IPS-11a (cell line): ENCODE results near the gene GPR33.
A peak's percentile ranks its signal among the peaks of the same experiment; 100 is the strongest.
"Not testable (repeated sequence)": the region's sequence is repeated elsewhere in the genome, so short reads cannot be mapped to it uniquely, and the experiment has no call there.

Source experiments
- H3K4me3 ChIP-seq: one replicate; pipeline ENCODE4 v1.5.1; 2013; ENCODE audit warnings: low read depth, low read length, control low read depth

GPR33 gene

DNA sequence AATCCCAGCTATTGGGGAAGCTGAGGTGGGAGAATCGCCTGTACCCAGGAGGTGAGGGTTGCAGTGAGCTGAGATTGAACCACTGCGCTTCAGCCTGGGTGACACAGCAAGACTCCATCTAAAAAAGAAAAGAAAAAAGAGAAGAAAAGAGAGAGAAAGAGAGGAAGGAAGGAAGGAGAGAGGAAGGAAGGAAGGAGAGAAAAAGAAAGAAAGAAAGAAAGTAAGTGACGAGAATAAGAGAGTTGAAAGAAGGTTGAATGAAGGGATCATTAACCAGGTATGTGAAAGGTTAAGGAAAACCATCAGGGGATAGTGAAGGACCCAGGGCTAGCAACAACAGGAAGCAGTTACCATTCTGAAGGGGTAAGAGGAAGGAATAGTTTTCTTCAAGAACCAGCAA is 26.3 kb downstream of the GPR33 start:
- H3K4me3 ChIP-seq, result no peak overlapping the region

DNA sequence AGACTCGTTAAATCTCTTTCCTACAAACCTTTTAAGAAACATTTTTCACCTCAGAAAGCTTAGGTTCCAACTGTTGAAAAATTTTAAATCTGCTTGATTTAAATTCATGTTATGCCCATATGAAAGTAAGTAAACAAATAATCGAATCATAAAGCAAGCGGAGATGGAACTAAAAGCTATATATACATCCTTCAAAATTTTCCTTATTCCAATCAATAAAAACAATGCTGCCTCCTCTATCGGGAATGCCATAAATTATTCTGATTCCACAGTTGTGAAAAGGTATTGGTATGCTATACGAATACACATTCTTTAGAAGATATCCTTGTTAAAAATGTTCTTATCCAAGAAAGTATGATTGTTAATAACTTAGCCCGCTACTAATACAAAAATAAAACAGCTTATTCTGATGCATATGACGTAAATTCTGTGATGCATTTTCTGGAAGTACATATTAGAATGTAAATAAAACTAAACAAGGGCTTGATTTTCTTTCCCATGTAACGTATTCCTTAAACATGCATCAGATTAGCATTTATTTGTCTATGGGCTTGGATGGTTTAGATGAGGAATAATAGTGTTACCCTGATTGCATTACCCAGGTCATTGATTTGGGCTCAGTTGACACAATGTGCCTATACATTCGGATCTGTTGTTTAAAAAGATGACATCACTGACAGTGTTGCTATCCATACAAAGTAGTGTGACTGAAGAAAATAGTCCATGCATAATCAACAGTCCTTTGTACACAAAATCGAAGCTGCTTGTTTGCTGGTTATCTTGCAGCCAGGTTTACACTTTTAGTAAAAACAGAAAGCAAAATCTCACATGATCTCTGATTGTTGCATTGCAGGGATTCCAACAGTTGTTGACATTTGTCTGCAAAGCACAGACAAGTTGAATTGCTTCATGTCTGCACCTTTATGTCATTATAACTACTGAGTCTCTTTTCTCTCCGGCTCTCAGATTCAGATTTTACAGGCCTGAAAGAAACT is 29.9 kb downstream of the GPR33 start:
- H3K4me3 ChIP-seq, result no peak overlapping the region

DNA sequence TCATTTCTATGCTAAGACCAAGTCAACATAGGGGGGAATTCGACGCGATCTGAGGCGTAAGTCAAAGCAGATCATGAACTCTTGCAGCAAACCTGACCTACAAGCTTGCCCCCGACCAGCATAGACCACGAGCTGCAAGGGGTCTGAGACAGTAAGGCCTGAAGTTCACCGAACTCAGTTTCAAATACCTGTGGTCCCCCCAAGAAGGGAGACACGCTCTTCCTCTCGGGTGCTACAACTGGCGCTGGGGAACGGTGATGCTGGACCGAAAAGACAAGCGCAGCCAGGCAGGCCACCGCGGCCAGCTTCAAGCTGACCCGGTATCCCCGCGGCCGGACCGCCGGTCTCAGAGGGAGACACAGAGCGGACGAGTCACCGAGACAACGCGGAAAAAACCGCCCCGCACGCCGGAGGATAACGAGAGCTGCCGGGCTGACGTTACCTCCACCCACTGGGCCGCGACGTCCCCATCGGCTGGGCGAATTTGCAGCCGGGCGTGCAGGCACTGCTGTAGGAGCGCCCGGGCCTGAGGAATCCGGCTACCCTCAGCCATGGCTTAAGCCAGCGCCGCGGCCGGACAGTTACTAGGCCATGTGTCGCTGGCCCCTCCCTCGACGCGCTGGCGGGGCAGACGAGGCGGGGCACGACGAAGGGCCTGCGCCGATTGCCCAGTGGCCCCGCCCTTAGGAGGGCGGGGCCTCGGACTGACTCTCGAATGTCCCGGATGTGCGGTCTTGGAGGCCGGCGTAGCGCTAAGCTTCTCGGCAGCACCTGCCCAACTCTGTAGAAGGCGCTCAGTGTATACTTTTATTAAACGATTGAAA is 30.8 kb downstream of the GPR33 start, which contains the start of gene DTD2:
DTD2 (minus strand) TSS at position 666 of the 824 bp plus-strand sequence; CDS start at position 553, 113 bp downstream.
- peak within 1 kb of the TSS; percentile 88 for H3K4me3 ChIP-seq

DNA sequence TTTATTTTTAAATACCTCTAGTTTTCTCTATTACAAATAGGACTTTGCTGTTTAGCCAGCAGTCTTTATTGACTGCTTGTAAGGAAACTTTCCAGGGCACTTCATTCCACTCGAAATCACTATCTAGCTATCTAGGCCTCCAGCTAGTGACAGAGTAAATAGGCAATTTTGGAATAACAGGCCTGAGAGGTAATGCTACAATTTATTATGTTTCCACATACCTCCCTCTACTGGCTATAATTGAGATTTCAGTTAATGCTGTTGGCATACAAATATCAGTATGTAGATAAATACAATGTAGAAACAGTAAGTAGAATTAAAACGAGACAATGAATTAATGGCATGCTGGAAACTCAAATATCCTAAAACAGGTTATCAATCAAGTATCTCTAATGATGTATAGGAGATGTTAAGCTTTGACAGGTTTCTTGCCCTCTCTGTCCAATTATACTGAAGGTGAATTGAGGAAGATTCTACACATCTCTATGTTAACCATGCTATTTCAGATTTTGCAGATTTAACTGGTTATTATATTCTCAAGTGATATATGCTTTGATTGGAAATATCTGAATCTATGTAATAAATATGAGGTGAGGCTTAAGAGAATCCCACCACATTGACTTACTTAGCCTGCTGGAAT is 37.7 kb downstream of the GPR33 start:
- H3K4me3 ChIP-seq, result no peak overlapping the region

DNA sequence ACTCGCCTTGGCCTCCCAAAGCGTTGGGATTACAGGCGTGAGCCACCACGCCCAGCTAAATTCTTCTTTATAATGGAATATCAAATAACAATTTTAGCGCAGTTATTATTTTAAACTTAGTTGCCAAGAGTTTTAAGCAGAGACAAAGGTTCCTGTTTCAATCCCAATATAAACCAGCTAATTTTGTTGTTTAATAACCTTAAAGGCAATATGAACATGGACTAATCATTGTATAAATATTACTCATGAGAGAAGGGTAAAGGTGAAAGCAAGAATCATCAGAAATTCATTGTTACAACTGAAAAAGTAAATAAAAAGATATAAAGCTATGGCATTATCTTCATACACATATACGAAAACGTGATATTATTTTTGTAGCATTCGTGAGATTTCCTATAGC is 38.7 kb downstream of the GPR33 start:
- no peak overlapping the region for H3K4me3 ChIP-seq

DNA sequence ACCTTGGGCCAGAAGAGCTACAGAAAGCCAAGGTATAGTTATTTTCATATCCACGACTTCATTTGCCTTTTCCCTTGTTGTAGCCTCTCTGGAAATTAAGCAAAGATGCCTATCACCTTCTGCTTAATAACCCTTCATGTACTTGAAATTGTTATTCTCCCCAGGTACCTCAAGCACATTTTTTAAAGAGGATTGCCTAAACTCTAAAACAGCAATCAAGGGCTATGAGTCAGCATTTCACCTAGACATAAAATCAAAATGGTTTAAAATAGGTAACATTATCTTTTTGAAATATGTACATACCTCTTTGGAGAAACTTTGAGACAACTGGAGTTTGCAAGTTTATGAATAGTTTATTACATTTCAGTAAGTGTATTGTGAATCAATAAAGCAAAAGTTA is 42.1 kb downstream of the GPR33 start:
- H3K4me3 ChIP-seq, result no peak overlapping the region

DNA sequence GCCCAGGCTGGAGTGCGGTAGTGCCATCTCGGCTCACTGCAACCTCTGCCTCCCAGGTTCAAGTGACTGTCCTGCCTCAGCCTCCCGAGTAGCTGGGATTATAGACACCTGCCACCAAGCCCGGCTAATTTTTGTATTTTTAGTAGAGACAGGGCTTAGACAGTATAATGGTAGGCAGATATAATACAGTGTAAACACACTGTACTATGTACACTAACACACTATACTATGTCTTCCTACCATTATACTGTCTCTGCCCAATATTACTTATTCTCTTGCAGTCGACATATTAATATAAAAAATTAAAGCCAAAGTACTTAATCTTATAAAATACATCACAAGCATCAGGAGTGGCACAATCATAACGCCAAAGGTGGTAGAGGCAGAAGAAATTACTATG is 45.6 kb downstream of the GPR33 start:
- no peak overlapping the region for H3K4me3 ChIP-seq

DNA sequence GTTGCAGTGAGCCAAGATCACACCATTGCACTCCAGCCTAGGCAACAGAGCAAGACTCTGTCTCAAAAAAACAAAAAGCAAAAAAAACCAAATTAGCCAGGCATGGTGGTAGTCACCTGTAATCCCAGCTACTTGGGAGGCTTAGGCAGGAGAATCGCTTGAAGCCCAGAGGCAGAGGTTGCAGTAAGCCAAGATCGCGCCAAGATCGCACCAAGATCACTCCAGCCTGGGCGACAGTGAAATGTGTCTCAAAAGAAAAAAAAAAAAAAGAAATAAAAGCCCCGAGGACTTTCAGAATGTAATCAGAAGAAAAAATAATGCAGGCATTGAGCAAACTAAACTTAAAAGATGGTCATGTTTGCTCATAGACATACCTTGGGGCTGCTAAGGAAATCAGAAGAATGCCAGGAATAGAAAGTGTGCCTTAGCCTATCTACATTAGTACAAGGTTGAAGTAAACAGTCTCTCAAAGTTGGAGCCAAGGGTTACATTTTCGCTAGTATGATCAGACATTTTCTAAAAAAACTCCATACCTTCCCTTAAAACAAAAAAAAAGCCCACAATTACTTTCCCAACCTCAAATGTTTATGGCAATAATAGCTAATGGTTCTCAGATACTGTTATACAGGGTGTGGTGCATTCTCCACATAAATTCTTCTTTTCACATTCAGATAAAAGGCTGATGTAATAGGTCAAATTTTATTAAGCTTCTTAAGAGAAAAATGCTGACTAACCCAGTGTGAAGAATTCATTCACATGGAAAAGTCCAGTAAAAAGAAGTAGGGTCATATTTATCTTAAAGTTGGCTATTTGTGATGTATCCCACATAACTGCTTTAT is 46.3 kb downstream of the GPR33 start:
- H3K4me3 ChIP-seq, result no peak overlapping the region

DNA sequence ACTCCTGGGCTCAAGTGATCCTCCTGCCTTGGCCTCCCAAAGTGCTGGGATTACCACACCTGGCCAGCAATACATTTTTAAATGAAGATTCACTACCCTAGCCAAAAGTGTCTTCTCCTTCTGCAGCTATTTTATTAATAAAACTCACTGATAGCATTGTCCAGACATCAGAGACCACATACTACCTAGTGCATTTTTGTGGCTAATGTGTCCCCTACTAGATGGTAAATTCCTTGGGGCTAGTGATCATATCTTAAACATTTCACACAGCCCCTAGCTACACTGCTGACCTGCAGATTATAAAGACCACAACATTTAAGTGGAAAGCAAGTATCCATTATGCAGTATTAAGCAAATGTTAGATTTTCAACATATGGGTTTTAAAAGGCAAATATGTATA is 47.6 kb downstream of the GPR33 start:
- H3K4me3 ChIP-seq, result no peak overlapping the region

DNA sequence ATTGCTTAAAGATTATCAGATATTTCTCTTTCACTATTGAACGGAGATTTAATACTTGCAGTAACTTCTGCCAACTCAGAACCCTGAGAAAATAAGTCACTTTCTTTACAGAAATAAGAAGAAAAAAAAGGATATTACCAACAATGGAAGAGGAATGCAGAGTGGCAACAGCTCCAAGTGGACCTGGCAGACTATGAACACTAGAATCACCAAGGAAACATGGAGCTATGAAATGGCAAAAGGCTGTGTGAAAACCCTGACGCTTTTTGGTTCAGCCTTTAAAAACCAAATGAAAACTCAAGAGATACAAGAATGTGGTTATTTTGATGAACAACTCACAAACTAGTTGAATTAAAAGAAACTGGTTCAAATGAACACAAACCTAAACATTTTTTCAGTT is 48.3 kb downstream of the GPR33 start:
- no peak overlapping the region for H3K4me3 ChIP-seq

DNA sequence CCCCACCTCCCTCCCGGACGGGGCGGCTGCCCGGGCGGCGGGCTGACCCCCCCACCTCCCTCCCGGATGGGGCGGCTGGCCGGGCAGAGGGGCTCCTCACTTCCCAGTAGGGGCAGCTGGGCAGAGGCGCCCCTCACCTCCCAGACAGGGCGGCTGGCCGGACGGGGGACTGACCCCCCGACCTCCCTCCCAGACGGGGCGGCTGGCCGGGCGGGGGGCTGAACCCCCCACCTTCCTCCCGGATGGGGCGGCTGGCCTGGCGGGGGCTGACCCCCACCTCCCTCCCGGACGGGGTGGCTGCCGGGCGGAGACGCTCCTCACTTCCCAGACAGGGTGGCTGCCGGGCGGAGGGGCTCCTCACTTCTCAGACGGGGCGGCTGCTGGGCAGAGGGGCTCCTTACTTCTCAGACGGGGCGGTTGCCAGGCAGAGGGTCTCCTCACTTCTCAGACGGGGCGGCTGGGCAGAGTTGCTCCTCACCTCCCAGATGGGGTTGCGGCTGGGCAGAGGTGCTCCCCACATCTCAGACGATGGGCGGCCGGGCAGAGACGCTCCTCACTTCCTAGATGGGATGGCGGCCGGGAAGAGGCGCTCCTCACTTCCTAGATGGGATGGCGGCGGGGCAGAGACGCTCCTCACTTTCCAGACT is 50.7 kb downstream of the GPR33 start:
- H3K4me3 ChIP-seq, result not testable (repeated sequence)

DNA sequence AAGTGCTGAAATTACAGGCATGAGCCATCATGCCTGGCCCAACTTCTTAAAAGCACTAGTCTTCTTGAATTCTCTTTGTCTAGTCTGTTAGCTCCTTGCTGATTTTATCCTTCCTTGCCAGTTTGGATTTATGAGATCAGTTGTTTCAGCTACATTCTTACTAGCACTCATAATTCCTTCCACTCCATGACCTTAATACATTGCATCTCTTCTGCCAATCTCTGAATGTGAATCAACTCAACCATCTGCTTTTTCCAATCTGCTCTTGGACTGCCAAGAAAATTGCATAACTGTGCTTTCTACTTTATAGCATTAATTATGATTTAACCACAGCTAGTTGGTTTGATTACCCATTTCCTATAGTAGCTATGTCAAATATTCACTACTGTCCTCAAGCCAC is 52.6 kb downstream of the GPR33 start:
- no peak overlapping the region for H3K4me3 ChIP-seq
